Measurements from ENCODE around the gene TMEFF1.

DNA sequence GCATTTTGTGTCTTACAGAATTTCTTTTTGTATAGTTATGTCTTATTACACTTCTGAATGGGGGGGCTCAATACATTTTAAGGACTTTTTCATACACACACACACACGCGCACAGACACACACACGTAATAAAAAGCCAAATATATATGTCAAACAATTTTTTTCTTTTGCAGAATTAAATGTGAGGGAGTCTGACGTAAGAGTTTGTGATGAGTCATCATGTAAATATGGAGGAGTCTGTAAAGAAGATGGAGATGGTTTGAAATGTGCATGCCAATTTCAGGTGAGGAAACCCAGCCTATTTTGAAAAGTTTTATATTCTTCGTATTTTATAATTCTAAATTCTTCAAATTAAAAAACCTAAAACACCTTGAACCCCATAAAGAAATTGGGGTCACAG lies 25.6 kb downstream of the TMEFF1 start:
- TF ChIP-seq, protein P1, sequence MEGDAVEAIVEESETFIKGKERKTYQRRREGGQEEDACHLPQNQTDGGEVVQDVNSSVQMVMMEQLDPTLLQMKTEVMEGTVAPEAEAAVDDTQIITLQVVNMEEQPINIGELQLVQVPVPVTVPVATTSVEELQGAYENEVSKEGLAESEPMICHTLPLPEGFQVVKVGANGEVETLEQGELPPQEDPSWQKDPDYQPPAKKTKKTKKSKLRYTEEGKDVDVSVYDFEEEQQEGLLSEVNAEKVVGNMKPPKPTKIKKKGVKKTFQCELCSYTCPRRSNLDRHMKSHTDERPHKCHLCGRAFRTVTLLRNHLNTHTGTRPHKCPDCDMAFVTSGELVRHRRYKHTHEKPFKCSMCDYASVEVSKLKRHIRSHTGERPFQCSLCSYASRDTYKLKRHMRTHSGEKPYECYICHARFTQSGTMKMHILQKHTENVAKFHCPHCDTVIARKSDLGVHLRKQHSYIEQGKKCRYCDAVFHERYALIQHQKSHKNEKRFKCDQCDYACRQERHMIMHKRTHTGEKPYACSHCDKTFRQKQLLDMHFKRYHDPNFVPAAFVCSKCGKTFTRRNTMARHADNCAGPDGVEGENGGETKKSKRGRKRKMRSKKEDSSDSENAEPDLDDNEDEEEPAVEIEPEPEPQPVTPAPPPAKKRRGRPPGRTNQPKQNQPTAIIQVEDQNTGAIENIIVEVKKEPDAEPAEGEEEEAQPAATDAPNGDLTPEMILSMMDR (IDR thresholded peaks at IDR 0.05): no peak
- no peak for TF ChIP-seq POLR2A (IDR thresholded peaks at IDR 0.05; ENCODE audit: low read depth)
